ENCODE measurements around the gene TMEM236. TPM values are rescaled to one million over a fixed set of nuclear protein-coding genes. Genes with fewer than 3 reads are reported as not detected.

TMEM236 gene
- total RNA-seq, 1 donor from 2014 or later: 0.07 TPM

DNA sequence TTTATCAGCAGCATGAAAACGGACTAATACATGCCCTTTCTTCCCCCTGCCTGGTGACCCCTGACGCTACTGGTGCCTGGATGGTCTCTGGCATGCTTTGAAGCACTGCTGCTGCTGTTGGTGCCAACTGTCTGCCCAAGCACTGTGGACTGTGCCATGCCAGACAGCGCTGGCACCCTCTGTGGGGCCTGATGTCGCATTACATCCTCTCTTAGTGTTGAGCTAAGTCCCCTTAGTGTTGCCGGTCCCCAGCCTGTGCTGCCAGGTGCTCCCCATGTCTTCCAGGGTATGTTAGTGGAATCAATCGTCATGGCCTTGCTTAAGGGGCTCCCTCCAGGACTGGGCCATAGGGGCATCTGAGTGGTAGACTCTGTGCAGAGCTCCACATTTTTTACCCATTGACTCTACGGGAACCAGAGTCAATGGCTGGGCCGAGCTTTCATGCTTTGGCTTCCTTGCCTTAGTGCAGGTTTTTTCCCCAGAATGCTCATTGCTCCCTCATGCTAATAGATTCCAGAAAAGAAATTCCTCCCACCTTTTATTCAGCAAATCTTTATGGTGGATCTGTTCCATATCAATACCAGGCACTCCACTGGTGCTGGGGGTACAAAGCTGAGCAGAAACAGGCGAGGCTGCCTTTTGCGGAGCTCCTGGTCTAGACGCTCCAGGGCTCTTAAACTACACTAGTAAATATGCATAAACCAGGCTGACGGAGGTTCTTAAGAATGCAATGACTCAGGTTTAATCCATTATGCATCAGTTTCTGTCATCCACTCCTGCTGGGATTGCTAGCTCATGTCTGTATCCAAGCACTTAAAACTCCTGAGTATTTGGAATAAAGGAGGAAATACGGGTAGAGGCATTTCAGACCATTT, 35.3 kb downstream of the TMEM236 start:
- intact Hi-C loops (cut with micrococcal nuclease): no loop called here

DNA sequence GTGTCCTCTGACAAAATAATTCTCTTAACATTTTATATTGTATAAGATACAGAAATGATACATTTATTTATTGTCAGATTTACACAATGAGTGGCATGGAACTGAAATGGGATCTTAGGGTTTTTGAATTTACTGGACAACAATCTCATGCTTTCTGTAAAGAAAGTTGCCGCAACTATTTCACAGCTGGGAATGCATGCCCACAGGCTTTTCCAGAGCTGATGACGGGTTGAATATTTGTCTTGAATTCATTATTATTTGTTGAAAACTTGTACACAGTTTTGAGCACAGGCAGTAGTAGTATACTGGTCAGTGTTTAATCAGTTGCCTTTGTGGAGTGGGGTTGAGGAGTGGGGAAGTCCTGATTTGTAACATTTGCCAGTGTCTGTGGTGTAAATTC, 36.6 kb downstream of the TMEM236 start:
- intact Hi-C loops (cut with micrococcal nuclease): no loop called here

DNA sequence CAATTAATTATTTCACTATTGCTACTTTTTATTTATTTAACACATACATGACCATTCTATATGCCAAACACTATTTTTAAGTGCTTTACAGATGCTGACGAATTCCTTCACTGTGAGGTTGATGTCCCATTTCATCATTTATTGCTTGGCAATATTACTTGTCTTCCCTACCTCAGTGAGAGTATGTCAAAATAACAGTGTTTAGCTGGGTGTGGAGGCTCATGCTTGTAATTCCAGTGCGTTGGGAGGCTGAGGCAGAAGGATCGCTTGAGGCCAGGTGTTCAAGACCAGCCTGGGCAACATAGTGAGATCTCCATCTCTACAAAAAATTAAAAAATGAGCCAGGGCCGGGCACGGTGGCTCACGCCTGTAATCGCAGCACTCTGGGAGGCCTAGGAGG, 37.4 kb downstream of the TMEM236 start:
- intact Hi-C loops (cut with micrococcal nuclease): no loop called here

DNA sequence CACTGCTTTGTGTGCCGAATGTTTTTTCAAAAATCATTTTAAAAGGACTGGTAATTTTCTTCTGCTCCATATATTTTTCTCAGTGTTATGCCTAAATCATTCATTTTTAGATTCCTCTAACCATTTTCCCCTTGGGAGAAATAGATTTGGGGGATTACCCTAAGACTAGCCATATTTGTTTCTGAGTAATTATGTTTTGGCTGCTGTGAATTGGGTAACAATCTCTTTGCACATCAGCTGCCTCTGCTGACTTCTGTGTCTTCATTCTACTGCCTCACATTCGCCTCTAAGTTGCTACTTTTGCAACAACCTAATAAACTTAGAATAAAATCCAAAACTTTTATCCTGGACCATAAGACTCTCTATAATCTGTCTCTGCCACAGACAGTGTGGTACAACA, 38.6 kb downstream of the TMEM236 start:
- intact Hi-C loops (cut with micrococcal nuclease): no loop called here

DNA sequence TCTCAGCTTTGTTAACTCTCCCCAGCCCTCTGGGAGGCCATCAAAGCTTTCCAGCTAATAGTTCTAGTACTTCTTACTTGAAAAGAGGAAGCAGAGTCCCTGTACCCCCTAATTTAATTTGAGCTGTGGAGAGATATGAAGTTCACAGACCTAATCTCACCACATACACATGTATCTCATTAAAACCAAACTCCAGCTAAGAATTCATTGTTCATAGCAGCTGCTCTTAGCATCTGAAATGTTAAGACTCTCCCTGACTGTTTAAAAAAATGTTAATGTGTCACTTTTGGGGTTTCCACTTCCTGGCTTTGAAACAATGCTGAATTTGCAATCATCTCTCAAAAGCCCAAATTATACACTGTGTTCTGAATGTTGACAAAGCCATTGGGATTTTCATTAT, 41.0 kb downstream of the TMEM236 start:
- intact Hi-C loops (cut with micrococcal nuclease): no loop called here

DNA sequence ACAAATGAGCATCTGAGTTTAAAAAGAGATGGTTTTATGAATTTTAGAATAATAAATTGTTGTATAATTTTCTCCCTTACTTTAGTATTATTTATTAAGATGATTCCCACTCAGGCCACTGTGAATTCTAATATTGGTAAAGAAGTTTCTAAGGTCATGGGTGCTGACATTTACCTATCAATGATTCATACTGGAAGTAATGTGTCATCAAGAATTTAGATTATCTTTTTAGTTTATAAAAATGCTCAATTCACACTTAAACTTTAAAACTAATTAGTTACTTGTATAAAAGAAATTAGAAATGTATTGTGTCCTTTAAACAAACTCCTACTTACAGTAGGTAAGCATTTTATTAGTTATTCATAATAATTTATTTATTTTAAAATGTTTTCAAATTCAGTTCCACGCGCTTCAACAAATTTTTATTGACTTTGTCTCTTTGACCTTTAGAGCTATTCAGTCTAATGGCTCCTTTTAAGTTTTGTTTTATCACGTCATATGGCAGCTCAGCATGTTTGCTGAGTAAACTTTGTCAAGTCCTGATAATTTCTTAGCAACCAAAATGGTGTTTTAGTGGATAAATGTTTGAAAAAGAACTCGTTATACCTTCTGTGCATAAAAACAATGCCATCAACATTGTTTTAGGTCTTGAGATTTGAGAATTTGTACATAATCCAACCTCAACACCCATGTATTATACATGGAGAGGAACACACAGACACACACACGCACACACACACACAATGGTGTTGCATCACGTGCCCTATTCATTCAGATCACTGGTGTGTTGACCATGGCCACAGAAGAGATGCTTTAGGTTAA, 42.0 kb downstream of the TMEM236 start:
- intact Hi-C loops (cut with micrococcal nuclease): no loop called here

DNA sequence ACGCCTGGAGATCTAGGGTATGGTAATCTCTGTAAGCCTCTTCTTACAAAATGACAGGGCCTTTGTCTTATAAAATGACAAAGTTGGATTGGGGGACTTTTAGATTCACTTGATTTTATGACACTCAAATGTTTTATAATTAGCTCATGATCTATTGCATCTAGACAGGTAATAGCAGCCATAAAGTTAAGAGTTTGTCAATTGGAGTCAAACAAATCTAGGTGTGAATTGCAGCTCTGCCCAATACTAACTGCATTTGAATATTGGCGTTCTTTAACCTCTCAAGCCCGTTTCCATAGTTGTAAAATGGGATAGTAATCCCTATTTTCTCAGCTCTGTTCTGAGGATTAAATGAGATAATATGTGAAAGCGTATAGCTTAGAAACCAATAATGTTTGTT, 43.1 kb downstream of the TMEM236 start:
- intact Hi-C loops (cut with micrococcal nuclease): no loop called here

DNA sequence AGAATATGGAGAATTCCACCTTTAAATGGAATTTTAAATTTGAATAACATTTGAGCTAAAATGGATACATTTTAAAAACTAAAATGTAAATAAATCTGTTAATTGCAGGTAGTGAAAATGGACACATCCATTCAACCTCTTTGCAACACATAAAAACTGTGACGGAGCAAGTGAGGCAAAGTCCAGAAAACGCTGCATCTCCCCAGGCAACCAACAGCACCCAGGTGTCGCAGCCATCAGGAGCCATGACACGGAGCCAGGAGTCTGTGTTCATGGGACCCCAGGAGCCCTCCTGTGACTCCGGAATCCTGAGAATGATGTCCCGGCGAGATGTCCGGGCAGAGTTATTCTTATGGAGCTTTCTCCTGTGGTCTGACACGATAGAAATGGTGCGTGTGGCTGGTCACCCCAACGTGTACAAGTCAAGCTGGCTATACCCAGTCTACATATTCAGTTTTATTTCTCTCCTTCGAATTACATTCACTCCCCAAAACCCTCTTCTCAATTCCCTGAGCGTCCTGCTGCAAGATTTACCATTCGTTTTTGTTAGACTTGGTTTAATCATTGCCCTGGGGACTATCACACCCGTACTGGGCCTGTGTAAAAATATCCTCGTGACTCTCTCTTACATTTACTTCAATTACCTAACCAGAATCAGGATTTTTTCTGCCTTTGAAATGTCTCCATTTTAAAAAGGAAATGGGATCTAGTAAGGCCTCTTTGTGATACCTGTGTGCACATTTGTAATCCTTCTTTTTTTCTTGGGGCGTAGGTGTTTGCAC, 44.0 kb downstream of the TMEM236 start:
- intact Hi-C loops (cut with micrococcal nuclease): no loop called here

DNA sequence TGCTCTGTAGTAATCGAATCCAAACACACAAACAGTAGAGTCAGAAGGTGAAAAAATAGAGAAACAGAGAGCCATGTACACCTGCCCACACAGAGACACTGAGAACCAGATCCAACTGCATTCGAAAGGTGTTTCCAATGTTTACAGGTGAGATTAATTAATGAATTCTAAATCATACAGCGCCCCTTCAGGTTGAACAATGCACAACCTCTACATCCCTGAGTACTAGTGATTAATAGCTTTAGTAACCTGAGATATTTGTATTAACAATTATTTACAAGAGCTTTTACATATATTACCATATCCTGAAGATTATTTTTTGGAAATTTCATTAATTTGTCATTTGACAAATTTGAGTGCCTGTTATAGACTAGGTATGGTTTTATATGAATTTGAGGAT, 49.5 kb downstream of the TMEM236 start:
- intact Hi-C loops (cut with micrococcal nuclease): no loop called here

DNA sequence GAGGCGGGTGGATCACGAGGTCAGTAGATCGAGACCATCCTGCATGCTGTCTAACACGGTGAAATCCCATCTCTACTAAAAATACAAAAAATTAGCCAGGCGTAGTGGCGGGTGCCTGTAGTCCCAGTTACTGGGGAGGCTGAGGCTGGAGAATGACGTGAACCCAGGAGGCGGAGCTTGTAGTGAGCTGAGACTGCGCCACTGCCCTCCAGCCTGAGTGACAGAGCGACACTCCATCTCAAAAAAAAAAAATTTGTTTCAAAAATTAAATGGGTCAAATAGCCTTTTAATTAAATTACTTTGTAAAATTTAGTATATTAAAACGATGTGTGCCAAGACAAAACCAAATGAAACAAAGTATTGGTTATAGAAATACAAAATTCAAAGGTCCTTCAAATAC, 50.3 kb downstream of the TMEM236 start:
- intact Hi-C loops (cut with micrococcal nuclease): no loop called here

DNA sequence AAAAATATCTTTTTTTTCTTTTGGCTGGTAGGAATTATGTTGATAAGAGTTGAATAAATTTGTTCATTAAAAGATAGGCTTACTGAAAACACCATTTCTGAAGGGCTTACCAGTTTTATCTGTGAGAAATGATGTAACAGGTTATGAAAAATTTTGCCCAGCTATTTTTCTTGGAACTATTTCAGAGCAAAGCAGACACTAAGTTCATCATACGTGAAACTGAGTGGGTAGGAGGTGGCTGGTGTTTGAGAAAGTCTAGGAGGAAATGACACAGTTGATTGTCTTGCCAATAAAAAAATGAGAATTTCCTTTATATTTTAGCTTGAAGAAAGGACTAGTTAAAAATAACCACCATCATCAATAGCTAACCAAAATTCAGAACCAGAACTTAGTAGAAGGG, 51.0 kb downstream of the TMEM236 start:
- intact Hi-C loops (cut with micrococcal nuclease): no loop called here

DNA sequence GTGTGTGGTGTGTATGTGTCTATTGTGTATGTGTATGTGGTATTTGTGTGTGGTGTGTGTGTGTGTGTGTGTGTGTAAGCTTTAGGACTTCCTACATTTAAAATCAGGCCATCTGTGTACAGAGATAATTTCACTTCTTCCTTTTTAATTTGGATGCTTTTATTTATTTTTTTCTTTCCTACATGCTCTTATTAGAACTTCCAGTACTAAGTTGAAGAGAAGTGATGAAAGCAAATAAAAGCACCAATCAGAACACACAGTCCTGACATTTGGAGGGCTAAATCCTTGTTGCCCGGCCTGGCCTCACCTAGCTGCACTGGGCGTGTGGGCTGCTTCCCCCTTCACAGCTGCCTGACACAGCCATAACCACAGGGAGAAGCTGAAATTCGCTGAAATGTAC, 53.3 kb downstream of the TMEM236 start:
- intact Hi-C loops (cut with micrococcal nuclease): no loop called here

DNA sequence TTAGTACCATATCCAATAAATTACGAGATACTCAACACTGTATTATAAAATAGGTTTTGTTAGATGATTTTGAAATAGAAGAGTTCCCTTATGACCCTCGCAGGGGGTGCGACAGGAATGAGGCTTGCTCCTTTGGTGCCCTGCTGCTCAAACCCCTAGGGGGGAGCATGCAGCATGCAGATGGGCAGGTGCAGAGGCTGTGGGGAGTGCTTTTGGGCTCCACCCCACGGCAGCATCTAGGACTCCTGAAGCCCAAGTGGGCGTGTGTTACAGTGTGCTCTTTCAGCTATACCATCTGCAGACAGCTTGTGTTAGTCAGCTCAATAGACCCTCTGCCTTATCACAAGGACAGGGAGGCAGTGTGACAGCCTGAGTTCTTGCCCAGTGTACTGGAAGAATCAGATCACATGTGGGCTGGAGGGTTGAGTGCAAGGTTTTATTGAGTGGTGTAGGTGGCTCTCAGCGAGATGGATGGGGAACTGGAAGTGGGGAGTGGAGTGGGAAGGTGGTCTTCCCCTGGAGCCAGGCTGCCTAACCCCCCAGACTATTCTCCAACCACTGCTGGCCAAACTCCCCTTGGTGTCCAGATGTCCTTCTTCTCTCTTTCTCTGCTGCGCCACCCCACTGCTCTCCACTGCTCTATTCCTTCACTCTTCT, 54.0 kb downstream of the TMEM236 start:
- intact Hi-C loops (cut with micrococcal nuclease): no loop called here

DNA sequence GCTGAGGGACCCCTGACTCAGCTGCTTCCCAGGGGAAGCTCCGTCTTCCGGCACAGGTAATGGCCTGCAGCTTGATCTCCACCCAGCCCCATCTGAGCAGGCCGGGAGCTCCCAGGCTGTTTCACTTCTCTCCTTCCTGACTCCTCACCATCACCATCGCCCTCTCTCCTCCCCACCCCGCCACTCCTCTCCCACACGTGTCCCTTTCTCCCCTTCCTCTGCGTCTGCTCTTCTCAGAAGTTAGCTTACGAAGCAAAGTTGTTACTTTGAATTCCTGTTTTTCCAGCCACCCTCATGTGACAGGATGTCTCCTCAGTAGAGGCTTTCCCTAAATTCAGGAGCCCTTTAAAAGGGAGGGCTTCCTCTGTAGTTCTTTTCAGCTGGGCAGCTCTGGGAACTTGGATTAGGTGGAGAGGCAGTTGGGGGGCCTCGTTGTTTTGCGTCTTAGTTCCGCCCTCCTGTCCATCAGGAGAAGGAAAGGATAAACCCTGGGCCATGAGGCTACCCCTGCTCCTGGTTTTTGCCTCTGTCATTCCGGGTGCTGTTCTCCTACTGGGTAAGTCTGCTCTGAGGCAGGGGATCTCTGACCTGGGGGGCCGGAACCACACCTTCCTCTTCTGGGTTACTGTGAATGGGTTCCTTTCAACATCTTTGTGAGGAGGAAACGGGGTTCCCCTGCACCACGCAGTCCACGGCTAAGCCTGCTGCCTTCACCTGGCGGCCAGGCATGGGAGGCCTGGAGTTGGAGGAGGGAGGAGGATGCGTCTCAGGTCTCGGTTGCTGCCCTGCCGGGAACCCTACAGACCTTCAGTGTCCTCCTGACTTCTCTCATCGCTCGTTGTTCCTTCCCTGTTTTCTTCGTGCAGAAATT, 57.2 kb downstream of the TMEM236 start, which contains the start of gene MRC1:
TSS of gene MRC1 (plus strand) at position 378 of the 871 bp plus-strand sequence. CDS start at position 496, 118 bp downstream.
- intact Hi-C loops (cut with micrococcal nuclease): no loop called here

DNA sequence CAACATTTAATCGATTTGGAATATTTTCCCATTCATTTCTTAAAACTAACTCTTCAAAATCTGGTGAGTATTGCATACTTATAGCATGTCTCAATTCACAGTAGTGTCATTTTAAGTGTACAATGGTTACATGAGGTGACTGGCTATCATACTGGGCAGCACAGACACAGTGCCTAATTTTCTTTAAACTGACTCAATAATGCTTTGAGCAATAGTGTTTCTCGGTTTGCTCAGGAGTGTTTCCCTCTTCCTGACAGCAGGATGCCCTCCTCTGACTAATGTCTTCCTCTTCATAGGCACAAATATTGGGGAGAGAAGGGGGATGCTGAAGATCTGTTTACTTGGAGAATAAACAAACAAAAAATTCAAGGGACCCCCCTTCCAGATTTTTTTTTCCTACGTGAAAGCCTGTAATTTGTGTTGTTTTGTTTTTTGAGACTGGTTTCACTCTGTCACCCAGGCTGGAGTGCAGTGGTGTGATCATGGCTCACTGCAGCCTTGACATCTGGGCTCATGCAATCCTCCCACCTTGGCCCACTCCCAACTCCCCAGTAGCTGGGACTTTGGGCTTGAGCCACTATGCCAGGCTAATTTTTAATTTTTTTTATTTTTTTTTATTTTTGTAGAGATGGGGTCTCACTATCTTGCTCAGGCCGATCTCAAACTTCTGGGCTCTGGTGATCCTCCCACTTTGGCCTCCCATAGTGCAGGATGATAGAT, 59.3 kb downstream of the TMEM236 start:
- intact Hi-C loops (cut with micrococcal nuclease): no loop called here

DNA sequence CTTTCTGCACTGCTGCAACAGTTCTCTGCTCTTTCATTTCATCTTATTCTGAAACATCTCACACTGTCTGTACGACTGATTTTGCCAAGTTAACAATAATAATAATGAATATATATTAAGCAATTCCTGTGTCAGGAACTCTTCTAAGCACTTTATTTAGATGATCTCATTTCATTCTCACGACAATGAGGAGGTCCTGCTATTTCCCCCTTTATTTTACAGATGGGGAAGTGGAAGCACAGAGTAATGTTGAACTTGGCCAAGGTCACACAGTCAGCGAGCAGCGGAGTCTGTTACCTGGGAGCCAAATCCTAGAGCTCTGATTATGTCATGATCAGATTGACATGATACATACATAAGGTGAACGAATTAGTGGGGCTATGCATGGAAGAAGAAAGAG, 63.0 kb downstream of the TMEM236 start:
- intact Hi-C loops (cut with micrococcal nuclease): no loop called here

DNA sequence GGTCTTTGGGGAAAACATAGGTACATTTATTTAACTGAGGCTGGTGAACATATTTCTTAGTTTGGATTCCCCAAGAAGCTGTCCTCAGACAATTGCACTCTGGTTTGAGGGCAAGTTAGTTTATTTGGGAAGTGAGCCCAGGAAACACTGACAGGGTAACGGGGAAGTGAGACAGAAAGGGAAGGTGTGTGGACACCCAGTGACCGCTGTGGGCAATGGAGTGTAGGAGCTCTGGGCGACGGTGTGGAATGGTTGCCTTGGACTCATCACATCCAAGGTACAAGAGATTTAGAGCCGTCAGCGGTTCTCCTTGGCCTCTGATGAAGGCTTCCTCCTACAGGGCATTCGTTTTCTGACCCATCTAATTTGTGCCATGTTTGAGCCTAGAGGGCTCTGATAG, 64.2 kb downstream of the TMEM236 start:
- intact Hi-C loops (cut with micrococcal nuclease): no loop called here

DNA sequence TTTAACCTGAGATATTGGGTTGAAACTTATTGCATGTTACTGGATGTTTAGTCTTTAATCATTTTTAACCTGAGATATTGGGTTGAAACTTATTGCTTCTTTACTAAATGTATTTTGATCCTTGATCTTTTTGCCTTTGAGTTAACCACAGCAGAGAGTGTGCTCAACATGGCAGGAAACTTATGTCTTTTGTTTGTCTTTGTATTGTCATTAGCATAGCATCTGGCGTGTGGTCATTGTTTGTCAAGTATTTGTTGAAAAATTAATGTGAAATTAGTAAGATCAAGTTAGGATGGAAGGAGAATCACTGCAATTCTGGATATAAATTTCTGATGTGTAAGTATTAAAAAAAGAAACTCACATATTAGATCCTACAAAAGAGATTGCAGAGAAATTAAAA, 65.3 kb downstream of the TMEM236 start:
- intact Hi-C loops (cut with micrococcal nuclease): no loop called here

DNA sequence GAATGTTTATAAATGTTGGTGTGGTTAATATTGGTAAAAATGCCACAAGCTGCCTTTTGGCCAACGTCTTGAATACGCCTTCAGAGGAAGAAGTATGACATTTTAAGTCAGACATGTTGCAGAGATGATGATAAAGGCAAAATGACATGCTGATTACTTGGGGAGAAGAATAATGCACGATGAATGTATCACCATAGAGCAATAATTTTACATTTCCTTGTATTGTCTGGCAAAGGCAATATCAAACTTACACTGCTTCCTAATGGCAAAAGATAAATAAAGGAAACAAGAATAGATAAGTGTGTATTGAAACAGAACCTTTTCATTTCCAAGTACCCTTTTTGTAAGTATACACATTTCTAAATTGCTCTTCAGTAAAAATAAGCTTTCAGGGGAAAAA, 65.8 kb downstream of the TMEM236 start:
- intact Hi-C loops (cut with micrococcal nuclease): no loop called here

DNA sequence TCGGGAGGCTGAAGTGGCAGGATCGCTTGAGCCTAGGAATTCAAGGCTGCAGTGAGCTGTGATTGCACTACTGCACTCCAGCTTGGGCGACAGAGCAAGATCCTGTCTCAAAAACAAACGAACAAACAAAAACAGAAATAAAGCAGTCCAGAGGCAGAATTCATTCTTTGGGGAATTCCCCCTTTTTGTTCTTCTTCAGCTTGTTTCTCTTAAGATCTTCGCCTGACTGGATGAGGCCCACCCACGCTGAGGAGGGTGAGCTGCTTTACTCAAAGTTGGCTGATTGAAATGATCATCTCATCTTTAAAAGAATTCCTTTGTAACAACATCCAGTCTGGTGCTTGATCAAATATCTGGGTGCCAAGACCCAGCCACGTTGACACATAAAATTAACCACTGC, 67.8 kb downstream of the TMEM236 start:
- intact Hi-C loops (cut with micrococcal nuclease): no loop called here
